Measurements from ENCODE around the gene FXYD5.
A peak's percentile ranks its signal among the peaks of the same experiment; 100 is the strongest.
"Not testable (repeated sequence)": the region's sequence is repeated elsewhere in the genome, so short reads cannot be mapped to it uniquely, and the experiment has no call there.

FXYD5 gene

DNA sequence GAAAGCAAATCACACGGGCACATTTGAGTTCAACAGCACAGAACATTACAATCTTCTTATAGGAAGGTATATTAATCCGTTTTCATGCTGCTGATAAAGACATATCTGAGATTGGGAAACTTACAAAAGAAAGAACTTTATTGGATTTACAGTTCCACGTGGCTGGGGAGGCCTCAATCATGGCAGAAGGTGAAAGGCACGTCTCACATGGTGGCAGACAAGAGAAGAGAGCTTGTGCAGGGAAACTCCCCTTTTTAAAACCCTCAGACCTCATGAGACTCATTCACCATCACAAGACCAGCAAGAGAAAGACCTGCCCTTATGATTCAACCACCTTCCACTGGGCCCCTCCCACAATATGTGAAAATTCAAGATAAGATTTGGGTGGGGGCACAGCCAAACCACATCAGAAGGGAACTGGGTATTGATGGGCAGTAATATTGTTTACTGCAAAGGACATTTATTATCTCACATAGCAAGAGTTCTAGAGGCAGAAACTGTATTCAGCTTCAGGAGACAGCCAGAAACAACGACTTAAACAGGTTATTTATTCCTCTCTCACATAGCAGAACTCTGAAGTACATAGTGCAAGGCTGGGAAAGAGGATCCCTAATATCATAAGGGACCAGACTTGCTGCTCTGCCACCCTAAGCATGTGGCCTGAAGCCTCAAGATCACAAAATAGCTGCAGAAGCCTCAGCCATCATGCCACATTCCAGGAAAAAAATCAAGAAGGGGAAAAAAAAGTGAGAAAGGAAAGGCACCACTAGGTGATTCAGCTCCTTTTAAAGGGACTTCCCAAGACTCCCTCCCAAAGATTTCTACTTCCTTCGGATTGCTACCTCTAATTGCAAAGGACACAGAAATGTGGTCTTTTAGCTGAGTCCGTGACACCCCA, 23.1 kb downstream of the FXYD5 start:
- no peak for DNase-seq (ENCODE audit: low read depth in 2 of 2)

DNA sequence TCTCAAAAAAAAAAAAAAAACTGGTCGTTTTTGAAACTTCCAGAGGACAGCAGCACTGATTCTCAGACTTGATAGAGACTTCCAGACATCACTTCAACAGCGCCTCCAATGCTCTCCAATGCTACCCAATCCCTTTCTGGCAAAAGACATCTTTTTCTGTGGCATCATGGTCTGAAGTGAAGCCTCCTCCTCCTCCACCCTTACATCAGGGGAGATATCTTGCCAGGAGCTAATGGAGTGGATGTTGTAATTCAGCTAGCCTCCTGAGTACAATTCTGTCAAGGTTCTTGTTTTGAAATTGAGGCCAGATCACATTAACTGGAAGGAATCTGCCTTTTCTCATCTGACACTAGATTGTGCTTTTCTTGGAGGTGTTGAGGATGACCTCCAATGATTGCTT, 24.2 kb downstream of the FXYD5 start:
- DNase-seq (ENCODE audit: low read depth in 2 of 2): no peak

DNA sequence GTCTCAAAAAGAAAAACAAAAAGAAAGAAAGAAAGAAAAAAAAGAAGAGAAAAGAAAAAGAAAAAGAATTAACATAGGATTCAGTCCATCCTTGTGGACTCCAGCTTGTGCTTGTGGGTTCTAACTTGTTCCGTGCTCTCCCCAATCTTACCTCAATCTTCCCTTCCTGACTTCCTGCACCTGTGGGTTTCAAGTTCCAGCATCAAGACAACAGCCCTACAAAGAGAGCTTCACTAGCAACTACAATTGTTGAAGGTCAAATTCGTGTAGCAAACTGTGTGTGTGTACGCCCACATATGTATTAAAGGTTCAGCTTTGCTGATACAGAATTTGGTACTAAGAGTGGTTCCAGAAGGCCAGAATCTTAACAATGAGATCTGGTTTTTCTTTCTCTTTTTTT, 25.3 kb downstream of the FXYD5 start:
- no peak for DNase-seq (ENCODE audit: low read depth in 2 of 2)

DNA sequence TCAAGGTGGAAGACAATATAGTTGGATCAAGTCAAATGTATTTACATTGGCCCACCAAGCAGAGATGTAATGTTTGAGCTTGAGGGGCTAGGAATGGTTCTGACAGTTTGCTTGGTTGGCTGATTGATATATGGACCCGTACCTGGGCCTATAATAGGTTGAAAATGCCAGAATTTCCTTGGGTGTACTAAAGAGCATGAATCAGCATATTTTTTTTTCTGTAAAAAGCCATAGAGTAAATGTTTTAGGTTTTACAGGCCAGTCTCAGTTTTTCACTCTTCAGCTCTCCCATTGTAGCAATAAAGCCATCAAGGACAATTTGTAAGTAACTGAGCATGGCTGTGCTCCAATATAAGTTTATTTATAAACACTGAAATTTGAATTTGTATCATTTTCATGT, 26.9 kb downstream of the FXYD5 start:
- DNase-seq (ENCODE audit: low read depth in 2 of 2): no peak

DNA sequence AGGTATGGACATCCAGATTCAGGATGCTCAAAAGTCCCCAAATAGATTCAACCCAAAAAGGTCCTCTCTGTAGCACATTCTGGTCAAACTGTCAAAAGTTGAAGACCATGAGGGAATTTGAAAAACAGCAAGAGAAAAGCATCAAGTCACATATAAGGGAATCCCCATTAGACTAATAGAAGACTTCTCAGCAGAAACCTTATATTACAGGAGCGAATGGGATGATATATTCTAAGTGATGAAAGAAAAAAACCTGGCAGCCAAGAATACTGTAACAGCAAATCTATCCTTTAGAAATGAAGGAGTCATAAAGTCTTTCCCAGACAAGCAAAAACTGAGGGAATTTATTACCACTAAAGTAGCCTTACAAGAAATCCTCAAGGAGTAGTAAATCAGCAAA, 29.7 kb downstream of the FXYD5 start:
- DNase-seq (ENCODE audit: low read depth in 2 of 2): no peak

DNA sequence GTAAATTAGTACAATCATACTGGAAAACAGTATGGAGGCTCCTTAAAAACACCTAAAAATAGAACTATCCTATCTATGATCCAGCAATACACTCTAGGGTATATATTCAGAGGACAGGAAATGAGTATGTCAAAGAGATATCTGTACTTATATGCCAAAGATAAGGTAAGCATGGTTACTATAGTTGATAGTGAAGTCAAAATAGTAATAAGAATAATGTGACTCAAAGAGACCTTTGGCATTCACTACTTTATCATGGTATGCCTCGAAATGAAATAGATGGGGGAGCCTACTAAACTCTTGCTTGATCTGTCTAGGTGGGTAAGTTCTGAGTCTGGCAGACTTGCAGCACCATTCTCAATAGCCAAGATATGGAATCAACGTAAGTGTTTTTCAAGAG, 30.3 kb downstream of the FXYD5 start:
- no peak for DNase-seq (ENCODE audit: low read depth in 2 of 2)

DNA sequence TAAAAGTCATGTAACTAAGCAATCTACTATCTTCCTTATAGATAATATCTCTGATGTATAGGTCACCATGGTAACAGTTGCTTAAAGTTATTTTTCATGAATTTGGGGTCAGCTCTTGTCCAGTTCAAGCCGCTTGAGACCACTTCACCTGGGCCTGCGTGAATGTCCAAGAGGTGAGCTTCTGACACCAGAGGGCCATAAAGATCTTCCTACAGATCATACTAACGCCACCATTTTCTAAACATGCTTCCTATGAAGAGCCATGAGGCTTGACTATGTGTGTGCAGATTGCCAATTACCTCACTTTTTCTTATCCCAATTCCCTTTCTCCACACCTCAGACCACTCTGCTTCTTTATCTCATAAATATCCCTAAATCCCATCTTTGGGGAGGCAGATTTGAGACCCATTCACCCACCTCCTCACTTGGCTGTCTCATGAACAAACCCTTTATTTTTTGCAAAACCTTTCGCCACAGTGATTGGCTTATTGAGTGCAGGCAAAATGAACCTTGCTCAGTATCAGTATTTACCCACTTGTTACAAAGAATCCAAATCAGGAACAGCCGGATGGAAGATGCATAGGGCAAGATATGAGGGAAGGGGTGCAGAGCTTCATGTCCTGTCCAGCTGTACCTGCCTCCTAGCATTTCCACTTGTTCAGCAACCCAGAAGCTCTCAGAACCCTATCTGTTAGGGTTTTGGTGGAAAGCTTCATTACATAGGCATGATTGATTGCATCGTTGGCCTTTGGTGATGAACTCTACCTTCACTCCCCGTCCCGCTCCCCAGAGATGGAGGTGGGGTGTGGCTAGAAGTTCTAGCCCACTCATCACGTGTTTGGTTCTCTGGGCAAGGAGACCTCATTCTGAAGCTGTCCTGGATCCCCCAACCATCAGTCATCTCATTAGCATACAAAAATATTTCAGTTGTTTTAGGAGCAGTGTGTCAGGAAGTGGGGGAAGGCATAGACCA, 39.8 kb downstream of the FXYD5 start:
- no peak for DNase-seq (ENCODE audit: low read depth in 2 of 2)

DNA sequence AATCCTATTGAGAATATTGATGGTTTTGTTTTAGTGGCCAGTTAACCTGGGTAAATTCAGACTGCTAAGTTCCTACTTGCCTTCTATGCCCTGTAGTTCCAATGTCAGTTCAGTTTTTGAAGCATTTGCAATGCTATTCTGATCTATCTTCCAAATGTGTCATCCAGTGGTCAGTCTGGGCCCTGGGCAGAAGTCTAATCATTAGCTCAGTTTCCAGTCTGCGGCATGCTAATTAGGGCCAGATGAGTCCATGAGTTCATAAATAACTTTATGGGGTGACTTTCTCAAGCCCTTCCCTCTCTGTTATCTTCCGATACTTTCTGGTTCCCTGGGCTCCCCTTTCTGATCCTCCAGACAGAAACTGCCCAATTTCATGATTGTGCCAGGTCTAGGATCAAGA, 41.3 kb downstream of the FXYD5 start:
- DNase-seq (ENCODE audit: low read depth in 2 of 2): no peak

DNA sequence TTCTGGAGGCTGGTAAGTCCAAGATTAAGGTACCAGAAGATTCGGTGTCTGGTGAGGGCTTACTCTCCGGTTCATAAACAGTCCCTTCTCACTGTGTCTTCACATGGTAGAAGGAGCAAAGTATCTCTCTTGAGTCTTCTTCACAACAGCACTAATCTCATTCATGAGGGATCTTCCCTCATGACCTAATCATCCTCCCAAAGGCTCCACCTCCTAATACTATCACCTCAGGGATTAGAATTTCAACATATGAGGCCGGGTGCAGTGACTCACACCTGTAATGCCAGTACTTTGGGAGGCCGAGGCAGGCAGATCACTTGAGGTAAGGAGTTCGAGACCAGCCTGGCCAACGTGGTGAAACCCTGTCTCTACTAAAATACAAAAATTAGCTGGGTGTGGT, 42.3 kb downstream of the FXYD5 start:
- not testable (repeated sequence) for DNase-seq (ENCODE audit: low read depth in 2 of 2)

DNA sequence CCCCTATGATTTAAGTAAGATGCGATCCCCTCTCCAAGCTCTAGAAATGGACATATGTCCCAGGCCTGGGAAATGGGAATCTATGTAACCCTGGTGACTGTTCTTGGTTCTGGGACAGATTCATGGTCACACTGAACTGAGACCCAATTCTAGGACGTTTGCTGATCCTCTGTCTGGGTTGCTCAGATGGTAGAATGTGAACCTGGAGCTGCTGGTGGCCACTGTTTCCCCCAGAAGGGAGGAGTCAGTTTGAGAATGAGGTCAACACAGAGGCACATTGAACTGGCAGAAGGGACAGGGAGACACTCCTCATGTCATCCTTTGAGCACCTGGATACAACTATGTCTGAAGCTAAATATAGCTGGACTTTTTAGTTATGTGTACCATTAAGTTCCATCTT, 44.9 kb downstream of the FXYD5 start:
- DNase-seq (ENCODE audit: low read depth in 2 of 2): no peak

DNA sequence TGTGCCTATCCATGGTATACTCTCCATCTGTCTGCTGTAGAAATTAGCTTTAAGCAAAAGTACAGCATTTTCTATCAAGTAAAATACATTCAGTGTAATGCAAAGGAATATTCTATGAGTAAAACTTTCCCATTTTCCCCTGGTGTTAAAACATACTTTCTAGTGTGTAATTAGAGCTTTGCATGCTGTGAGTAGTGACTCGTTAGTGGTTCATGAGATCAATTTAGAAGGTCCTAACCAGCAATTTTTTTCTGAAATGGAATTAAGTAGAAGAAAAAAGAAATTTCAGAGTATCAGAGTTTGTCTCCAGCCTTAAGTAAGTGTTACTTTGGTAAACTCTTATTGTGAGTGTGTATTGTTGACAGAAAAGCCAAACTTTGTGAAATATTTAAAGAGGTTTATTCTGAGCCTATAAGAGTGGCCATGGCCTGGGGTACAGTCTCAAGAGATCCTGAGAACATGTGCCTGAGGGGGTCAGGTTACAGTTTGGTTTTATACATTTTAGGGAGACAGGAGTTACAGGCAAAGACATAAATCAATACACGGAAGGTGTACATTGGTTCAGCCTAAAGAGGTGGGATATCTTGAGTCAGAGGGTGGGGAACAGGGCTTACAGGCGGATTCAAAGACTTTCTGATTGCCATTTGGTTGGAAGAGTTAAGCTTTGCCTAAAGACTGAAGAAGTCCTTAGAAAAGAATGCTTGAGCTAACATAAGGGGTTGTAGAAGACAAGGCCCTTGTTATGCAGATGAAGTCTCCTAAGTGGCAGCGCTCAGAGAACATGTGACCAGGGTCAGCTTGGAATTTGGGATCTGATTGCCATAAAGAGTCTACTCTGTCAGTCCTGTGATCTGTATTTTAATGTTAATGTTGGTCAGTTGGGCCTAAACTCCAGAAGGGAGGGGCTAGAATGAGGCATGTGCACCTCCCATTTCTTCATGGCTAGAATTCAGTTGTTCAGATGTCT, 48.5 kb downstream of the FXYD5 start:
- no peak for DNase-seq (ENCODE audit: low read depth in 2 of 2)

DNA sequence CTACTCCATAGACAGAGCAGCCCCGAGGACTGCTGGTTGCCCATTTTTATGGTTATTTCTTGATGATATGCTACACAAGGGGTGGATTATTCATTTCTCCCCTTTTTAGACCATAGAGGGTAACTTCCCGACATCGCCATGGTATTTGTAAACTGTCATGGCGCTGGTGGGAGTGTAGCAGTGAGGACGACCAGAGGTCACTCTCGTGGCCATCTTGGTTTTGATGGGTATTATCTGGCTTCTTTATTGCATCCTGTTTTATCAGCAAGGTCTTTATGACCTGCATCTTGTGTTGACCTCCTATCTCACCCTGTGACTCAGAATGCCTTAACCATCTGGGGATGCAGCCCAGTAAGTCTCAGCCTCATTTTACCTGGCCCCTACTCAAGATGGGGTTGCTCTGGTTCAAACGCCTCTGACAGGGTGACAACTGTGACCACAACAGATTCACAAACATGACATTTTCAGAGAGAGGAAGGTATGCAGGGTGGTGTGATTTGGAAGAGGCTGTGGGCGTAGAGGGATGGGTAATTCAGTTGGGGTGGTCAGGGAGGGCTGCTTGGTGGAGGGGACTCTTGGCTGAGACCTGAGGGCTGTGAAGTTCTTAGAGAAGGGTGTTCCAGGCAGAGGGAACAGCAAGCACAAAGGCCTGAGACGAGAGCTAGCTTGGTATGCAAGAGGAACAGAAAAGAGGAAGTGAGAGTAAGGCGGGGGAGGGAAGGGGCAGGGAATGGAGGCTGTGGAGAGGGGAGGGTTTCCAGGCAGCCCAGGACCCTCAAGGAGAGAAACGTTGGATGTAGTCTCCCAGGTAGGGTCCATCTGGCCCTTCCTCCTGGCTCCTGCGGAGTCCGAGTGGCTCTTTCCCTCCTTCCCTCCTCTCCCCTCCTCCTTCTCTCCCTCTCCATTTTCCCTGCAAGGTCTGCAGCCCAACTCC, 50.5 kb downstream of the FXYD5 start:
- DNase-seq (ENCODE audit: low read depth in 2 of 2): no peak

DNA sequence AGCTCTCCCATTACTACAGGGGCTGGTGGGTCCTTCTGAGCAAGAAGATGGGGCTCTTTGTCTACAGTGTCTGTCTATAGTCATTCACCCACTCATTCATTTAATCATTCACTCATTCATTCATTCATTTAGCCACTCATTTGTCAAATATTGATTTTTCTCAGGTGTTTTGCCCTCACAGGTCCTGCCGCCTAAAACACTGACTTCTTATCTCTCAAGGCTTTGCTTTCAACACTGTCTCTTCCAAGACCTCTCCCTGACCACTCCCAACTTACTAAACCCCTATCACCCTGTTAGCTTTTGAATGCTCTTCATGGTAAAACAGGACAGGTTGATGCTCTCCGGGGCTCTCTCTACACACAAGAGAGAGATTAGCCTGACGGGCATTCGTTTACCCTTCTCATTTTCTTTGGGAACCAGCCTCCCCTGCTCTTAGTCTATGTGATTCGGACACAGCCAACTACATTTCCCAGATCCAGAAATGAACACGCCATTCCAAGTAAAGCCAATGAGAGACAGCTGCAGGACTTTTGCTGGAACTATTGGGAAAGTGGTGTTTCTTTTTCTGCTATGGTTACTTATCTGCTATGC, 51.3 kb downstream of the FXYD5 start:
- no peak for DNase-seq (ENCODE audit: low read depth in 2 of 2)

DNA sequence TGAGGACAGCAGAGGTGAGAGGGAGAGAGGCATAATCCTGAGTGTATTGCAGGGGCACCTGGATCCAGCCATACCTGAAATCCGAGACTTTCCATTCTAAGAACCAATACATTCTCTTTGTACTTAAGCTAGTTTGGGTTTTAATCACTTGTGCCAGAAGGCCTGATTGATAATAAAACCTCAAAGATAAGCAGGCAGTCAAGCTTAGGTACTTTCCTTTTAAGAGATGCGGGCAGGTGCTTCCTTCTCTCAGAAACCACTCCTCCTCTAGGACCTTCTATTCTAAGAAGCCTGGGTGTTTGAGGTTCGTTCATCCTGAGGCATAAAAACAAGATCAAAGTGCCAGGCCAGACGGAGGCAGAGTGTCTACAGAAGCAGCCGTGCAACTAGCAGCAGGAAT, 51.8 kb downstream of the FXYD5 start:
- DNase-seq (ENCODE audit: low read depth in 2 of 2): no peak

DNA sequence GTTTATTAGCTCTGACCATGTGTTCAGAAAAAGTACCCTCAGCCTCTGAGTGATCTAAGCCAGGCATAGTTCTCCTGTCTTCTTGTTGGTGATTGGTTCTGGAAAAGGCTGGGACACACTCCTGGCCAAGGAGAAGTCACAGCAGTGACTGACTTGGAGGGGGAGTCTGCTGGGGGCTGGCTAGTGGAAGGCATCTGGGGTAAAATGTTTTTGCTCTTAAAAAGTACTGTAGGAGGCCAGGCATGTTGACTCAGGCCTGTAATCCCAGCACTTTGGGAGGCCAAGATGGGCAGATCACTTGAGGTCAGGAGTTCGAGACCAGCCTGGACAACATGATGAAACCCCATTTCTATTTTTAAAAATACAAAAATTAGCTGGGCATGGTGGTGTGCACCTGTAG, 52.3 kb downstream of the FXYD5 start:
- no peak for DNase-seq (ENCODE audit: low read depth in 2 of 2)

DNA sequence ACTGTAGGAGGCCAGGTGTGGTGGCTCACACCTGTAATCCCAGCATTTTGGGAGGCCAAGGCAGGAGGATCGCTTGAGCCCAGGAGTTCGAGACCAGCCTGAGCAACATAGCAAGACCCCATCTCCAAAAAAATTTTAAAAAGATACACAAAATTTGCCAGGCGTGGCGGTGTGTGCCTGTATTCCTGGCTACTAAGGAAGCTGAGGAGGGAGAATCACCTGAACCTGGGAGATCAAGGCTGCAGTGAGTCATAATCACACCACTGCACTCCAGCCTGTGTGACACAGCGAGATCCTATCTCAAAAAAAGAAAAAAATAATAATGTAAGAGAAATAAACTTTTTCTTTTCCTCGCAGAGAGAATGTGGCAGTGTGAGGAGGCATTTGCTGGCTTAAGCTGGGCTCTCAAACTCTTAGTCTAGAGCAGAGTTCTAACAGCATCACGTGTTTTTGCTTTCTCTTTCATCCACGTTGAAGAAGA, 52.9 kb downstream of the FXYD5 start:
- no peak for DNase-seq (ENCODE audit: low read depth in 2 of 2)

DNA sequence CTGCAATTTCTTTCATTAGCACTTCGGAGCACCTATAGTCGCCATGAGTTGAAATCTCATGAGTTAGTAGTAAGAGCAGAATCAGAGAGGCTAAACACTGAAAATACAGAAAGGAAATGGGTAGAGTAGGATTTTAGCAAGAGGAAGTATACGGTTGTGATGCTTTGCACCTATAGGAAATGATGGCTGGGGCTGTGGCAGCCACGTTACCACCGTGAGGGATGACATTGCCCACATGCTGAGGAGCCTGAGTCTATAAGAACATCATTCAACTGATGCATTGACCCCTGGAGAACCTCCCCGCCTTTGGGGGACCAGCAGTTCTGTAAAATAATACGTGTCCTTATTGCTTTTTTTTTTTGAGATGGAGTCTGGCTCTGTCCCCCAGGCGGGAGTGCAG, 53.6 kb downstream of the FXYD5 start:
- DNase-seq (ENCODE audit: low read depth in 2 of 2): no peak

DNA sequence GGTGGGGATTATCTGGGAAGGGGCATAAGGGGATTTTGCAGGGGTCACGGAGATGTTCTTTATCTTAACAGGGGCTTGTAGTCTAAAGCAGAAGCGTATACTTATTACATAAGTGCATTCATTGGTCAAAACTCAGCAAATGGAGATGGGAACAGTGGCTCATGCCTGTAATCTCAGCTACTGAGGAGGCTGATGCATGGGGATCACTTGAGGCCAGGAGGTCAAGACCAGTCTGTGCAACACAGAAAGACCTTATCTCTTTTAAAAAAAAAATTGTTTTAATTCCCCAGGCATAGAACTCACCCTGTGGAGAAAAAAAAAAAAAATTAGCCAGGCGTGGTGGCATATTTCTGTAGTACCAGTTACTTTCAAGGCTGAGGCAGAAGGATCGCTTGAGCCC, 55.1 kb downstream of the FXYD5 start:
- DNase-seq (ENCODE audit: low read depth in 2 of 2): no peak

DNA sequence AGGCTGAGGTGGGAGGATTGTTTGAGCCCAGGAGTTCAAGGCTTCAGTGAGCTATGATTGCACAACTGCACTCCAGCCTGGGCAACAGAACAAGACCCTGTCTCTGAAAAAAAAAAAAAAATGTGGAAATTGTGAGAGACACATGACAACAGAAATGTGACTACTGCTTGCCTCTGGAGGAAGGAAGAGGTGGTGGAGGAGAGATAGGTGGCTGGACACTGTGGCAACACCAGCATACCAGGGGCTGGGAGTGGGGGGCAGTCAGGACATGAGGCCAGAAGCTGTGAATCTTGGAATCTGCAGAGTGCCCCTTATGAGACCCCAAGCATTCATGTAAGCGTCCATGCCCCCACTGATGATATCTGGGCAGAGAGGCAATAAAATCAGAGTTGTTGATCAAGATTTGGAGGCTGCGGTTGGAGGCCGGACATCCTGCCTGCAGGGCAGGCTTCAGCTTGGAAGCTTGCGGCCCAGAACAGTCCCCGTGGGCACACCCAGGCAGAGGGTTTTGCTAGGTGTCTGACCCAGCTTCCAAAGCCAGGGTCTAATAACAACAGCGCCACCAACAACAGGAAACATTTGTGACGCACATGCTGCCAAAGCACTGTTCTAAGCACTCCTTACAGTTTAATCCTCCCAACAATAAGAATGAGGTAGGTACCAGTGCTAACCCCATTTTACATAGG, 57.2 kb downstream of the FXYD5 start:
- peak; percentile 49 to 57 for DNase-seq (ENCODE audit: low read depth in 2 of 2)

Measured in stimulated activated CD8-positive, alpha-beta memory T cell treated with anti-CD3 and anti-CD28 coated beads, Interleukin-2, amount 100 ng/mL, for 1 hour (primary cell).